Transverse colon (tissue), 4 donors: ENCODE data around the gene HUNK. TPM values are rescaled to one million over a fixed set of nuclear protein-coding genes. Genes with fewer than 3 reads are reported as not detected.

Experiments
- DNase-seq: peaks from one replicate; pipeline ENCODE4 v3.0.0-alpha.2; 2019
- H3K27ac ChIP-seq, 4 donors: fragments of 200-600 bp; sonication (generic); 2 replicates each; pipeline ENCODE4 v1.5.1; 2016 to 2018; ENCODE audit warnings: inconsistent platforms in 4 of 4
- H3K27me3 ChIP-seq: fragments of 200-600 bp; sonication (generic); 2 replicates; pipeline ENCODE4 v1.5.1; 2017; ENCODE audit warnings: inconsistent platforms
- H3K36me3 ChIP-seq, 4 donors: fragments of 200-600 bp; sonication (generic); 2 replicates each; pipeline ENCODE4 v1.5.1; 2017 to 2019; ENCODE audit warnings: inconsistent platforms in 4 of 4
- H3K4me1 ChIP-seq, 4 donors: fragments of 200-600 bp; sonication (generic); 2 replicates each; pipeline ENCODE4 v1.5.1; 2017 to 2020; ENCODE audit warnings: inconsistent platforms in 4 of 4
- H3K4me3 ChIP-seq, 4 donors: fragments of 200-600 bp; sonication (generic); 1 replicate in 1 of 4; 2 replicates in 3 of 4; pipeline versions ENCODE4 v1.5.1 to v1.6.1; 2017 to 2019; ENCODE audit warnings: inconsistent platforms in 4 of 4
- H3K9me3 ChIP-seq, 2 donors: fragments of 200-600 bp; sonication (generic); 2 replicates each; pipeline ENCODE4 v1.5.1; 2017 to 2019; ENCODE audit warnings: inconsistent platforms in 2 of 2
- CTCF ChIP-seq, 5 experiments: fragments of 200-600 bp in 3 of 5; fragments of 450-650 bp in 2 of 5; sonication (generic) in 3 of 5; IDR thresholded peaks; 1 replicate in 2 of 5; 2 replicates in 3 of 5; pipeline ENCODE4 v1.5.1; 2016 to 2017; ENCODE audit warnings: antibody characterized with exemption in 5 of 5, inconsistent platforms in 3 of 5, mild to moderate bottlenecking in 2 of 5, moderate library complexity in 1 of 5
- EP300 ChIP-seq: sonication (generic); formaldehyde crosslinking; IDR thresholded peaks from one replicate; pipeline ENCODE4 v1.6.1; 2017; ENCODE audit warnings: antibody characterized with exemption, low read depth
- POLR2A ChIP-seq: fragments of 450-650 bp; IDR thresholded peaks from one replicate; pipeline ENCODE4 v1.6.1; 2016; ENCODE audit warnings: antibody characterized with exemption, mild to moderate bottlenecking, moderate library complexity
- POLR2AphosphoS5 ChIP-seq, 3 donors: sonication (generic); formaldehyde crosslinking; IDR thresholded peaks; one replicate each; pipeline ENCODE4 v1.6.1; 2016; ENCODE audit warnings: antibody characterized with exemption in 3 of 3
- WGBS, 2 donors: methylation state at CpG; one replicate each; pipeline ENCODE4 v1.1.5; 2018; ENCODE audit warnings: low coverage in 1 of 2; 5-methylcytosine and 5-hydroxymethylcytosine counted together
- in situ Hi-C, 4 donors: fragments of 200-750 bp; cut with MboI; loops; one replicate each; pipeline versions ENCODE4 v1.15.0 to v1.15.1; 2017; ENCODE audit warnings: low sequenced_read_pairs in 3 of 4, low pct_ligation_motif_present in 1 of 4, low pct_unique_long_range_greater_than_20kb in 1 of 4
- intact Hi-C: fragments of 100-400 bp; cut with DNase I; formaldehyde crosslinking; loops from one replicate; pipeline ENCODE4 v1.15.1; 2023; ENCODE audit warnings: low total_unique reads
- total RNA-seq, 4 donors: library from RNA; depleted of rRNA; stranded (reverse); fragments of >200 nt; gene quantifications; one replicate each; pipeline ENCODE4 v1.1.0, GENCODE V29; 2016

The HUNK gene
- total RNA-seq, 4 donors from 2014 or later: 1.8 to 6.7 (median 3.9) TPM

- Histone ChIP-seq H3K36me3 (no peaks in the 10 kb centered on the region), H3K4me3 (no peak overlapping the region), H3K4me1 (no peaks in the 10 kb centered on the region), H3K9me3 (no peaks in the 10 kb centered on the region), H3K27ac (no peak overlapping the region), H3K27me3 (no peaks in the 10 kb centered on the region)
- DNase-seq: no peak
- in situ Hi-C loops: no loop called here
- 88% methylated on average over 6 of the region's 6 CpGs; no CpG with 5 or more reads in 1 of the 2 donors for WGBS, 2 donors
- intact Hi-C loops: no loop called here
- TF ChIP-seq EP300: no peak
- TF ChIP-seq POLR2AphosphoS5 (IDR thresholded peaks at IDR 0.05): no peak
- no peak for TF ChIP-seq POLR2A
- TF ChIP-seq CTCF (IDR thresholded peaks at IDR 0.05): no peak
These were observed 102.7 kb downstream of the HUNK start for GRCh38 chr21:31975491-31975890.

- Histone ChIP-seq H3K27me3 (no peaks in the 10 kb centered on the region), H3K36me3 (no peaks in the 10 kb centered on the region), H3K4me3 (no peak overlapping the region), H3K27ac (no peak overlapping the region), H3K4me1 (no peaks in the 10 kb centered on the region), H3K9me3 (no peaks in the 10 kb centered on the region)
- DNase-seq: no peak
- intact Hi-C loops: no loop called here
- in situ Hi-C loops: no loop called here
- 96% methylated on average over 7 of the region's 7 CpGs; no CpG with 5 or more reads in 1 of the 2 donors for WGBS, 2 donors
- no peak for TF ChIP-seq POLR2A
- no peak for TF ChIP-seq POLR2AphosphoS5 (IDR thresholded peaks at IDR 0.05)
- TF ChIP-seq CTCF (IDR thresholded peaks at IDR 0.05): no peak
- no peak for TF ChIP-seq EP300
These were observed 105.0 kb downstream of the HUNK start for GRCh38 chr21:31977816-31978215.

- peaks cover 0 to 4% (median 0%) of the 10 kb centered on the region in 4 donors for H3K4me1 ChIP-seq
- H3K27me3 ChIP-seq: no peaks in the 10 kb centered on the region
- no peaks in the 10 kb centered on the region for H3K36me3 ChIP-seq
- in situ Hi-C loops: no loop called here
- intact Hi-C loops: no loop called here
- TF ChIP-seq POLR2A (no peak), EP300 (no peak), POLR2AphosphoS5 (IDR thresholded peaks at IDR 0.05) (no peak), CTCF (IDR thresholded peaks at IDR 0.05) (no peak)
- H3K27ac ChIP-seq: no peak overlapping the region
- no peak for DNase-seq
- H3K9me3 ChIP-seq: no peaks in the 10 kb centered on the region
- H3K4me3 ChIP-seq: no peak overlapping the region
- WGBS, 2 donors: 60 to 80% methylated on average over 1 to 4 of the region's 4 CpGs
These were observed 110.3 kb downstream of the HUNK start for GRCh38 chr21:31983120-31983519.

GRCh38 chr21:31983554-31983953 is 110.7 kb downstream of the HUNK start:
- TF ChIP-seq POLR2AphosphoS5 (IDR thresholded peaks at IDR 0.05) (no peak), CTCF (IDR thresholded peaks at IDR 0.05) (no peak), POLR2A (no peak), EP300 (no peak)
- in situ Hi-C loops (no loop called here), intact Hi-C loops (no loop called here)
- Histone ChIP-seq H3K36me3 (no peaks in the 10 kb centered on the region), H3K4me3 (no peak overlapping the region), H3K4me1 (peaks cover 0 to 4% (median 0%) of the 10 kb centered on the region in 4 donors), H3K27me3 (no peaks in the 10 kb centered on the region), H3K9me3 (no peaks in the 10 kb centered on the region), H3K27ac (no peak overlapping the region)
- no peak for DNase-seq
- WGBS, 2 donors: 91% methylated on average over 8 of the region's 8 CpGs; no CpG with 5 or more reads in 1 of the 2 donors
